ENCODE data around the gene UBR1. TPM values are rescaled to one million over a fixed set of nuclear protein-coding genes. Genes with fewer than 3 reads are reported as not detected.

Gene UBR1
- 10 to 100 TPM; 27.2 to 28.0 TPM for total RNA-seq

DNA sequence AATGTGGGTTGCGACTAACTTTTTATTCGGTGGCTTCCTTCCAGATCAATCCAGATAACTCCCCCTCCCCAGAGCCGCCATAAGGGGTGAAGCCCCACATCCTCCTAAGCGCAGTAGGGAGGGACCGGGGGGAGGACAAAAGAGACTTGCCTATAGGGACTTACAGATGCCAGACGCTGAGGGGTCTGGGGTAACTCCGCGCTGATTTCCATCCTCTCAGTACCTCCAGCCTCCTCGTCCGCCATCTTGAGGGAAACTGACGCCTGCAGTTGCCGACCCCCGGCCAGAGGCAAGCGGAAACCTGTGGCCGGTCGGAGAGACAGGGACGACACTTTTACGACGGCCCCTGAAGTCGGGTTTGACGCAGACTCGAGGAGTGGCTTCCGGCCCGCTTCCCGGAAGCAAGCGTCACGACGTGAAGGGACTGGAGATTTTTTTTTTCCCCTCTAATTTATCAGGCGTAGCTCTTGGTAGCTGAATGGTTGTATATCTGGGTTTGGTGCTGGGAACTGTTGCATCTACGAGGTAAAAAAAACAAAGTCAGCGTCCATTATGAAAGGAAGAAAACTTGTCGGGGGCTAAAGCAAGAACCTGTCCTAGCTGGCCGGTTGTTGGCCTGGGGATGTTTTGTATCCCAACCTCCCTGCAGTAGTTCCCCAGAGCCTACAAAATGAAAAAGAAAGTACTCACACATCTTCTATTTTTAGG, at the start of gene UBR1:
Gene UBR1 (minus strand): TSS at position 261 of the 708 bp plus-strand sequence. CDS start 16 bp downstream, at position 245.
- TF ChIP-seq POLR2A (IDR thresholded peaks at IDR 0.05) = peak; percentile 54
- TF ChIP-seq, protein P1, sequence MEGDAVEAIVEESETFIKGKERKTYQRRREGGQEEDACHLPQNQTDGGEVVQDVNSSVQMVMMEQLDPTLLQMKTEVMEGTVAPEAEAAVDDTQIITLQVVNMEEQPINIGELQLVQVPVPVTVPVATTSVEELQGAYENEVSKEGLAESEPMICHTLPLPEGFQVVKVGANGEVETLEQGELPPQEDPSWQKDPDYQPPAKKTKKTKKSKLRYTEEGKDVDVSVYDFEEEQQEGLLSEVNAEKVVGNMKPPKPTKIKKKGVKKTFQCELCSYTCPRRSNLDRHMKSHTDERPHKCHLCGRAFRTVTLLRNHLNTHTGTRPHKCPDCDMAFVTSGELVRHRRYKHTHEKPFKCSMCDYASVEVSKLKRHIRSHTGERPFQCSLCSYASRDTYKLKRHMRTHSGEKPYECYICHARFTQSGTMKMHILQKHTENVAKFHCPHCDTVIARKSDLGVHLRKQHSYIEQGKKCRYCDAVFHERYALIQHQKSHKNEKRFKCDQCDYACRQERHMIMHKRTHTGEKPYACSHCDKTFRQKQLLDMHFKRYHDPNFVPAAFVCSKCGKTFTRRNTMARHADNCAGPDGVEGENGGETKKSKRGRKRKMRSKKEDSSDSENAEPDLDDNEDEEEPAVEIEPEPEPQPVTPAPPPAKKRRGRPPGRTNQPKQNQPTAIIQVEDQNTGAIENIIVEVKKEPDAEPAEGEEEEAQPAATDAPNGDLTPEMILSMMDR (IDR thresholded peaks at IDR 0.05) = peak in 1 of 4 experiments; percentile 9
- peak; percentile 88 for TF ChIP-seq POLR2AphosphoS5 (IDR thresholded peaks at IDR 0.05)
- WGBS = under 1% methylated on average over 33 of the region's 33 CpGs
- intact Hi-C loops (cut with DNase I) = no loop called here
- peak; percentile 78 for DNase-seq (ENCODE audit: low spot score)
- Histone ChIP-seq H3K27ac (peak within 1 kb of the TSS; percentile 87 to 89), H3K4me1 (replicated peaks) (peaks cover 8% of the 10 kb centered on the region), H3K9me3 (no peaks in the 10 kb centered on the region), H3K27me3 (replicated peaks; ENCODE audit: insufficient read depth) (no peaks in the 10 kb centered on the region), H3K4me3 (peak within 1 kb of the TSS; percentile 70 to 80), H3K36me3 (no peaks in the 10 kb centered on the region)

- no peak for DNase-seq (ENCODE audit: low spot score)
- Histone ChIP-seq H3K27me3 (replicated peaks; ENCODE audit: insufficient read depth) (no peaks in the 10 kb centered on the region), H3K27ac (no peak overlapping the region), H3K36me3 (peaks cover 0 to 3% of the 10 kb centered on the region in 2 donors), H3K4me1 (replicated peaks) (no peaks in the 10 kb centered on the region), H3K9me3 (no peaks in the 10 kb centered on the region), H3K4me3 (no peak overlapping the region)
- TF ChIP-seq POLR2A (IDR thresholded peaks at IDR 0.05) = no peak
- no peak for TF ChIP-seq POLR2AphosphoS5 (IDR thresholded peaks at IDR 0.05)
- TF ChIP-seq, protein P1 (IDR thresholded peaks at IDR 0.05) = no peak
- intact Hi-C loops (cut with DNase I) = no loop called here
These were observed 47.4 kb upstream of the UBR1 start for GRCh38 chr15:43153269-43153668.

DNA sequence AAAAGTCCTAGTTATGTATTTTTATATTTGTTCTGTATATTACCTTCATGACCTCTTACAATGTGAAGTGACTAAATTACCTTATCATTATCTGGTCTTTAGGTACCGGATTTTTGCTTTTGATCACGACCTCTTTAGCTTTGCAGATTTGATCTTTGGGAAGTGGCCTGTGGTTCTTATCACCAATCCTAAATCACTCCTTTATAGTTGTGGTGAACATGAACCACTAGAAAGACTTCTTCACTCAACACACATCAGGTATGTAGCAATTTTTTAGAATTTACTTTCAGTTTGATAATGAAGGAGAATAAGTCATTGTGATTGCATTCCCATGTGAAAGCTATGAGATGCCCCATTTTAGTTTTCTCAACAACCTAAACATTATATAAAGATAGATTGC, 45.9 kb upstream of the UBR1 start:
- intact Hi-C loops (cut with DNase I) = no loop called here
- no peaks in the 10 kb centered on the region for H3K4me1 ChIP-seq (replicated peaks)
- no peak for DNase-seq (ENCODE audit: low spot score)
- no peak overlapping the region for H3K4me3 ChIP-seq
- 78% methylated on average over 2 of the region's 2 CpGs for WGBS
- no peak overlapping the region for H3K27ac ChIP-seq
- no peaks in the 10 kb centered on the region for H3K27me3 ChIP-seq (replicated peaks; ENCODE audit: insufficient read depth)
- no peaks in the 10 kb centered on the region for H3K9me3 ChIP-seq
- no peak for TF ChIP-seq POLR2A (IDR thresholded peaks at IDR 0.05)
- TF ChIP-seq, protein P1 (IDR thresholded peaks at IDR 0.05) = no peak
- TF ChIP-seq POLR2AphosphoS5 (IDR thresholded peaks at IDR 0.05) = no peak
- H3K36me3 ChIP-seq = peaks cover 0 to 3% of the 10 kb centered on the region in 2 donors

GRCh38 chr15:43150191-43150929, 44.5 kb upstream of the UBR1 start:
- DNase-seq (ENCODE audit: low spot score) = no peak
- no peaks in the 10 kb centered on the region for H3K4me1 ChIP-seq (replicated peaks)
- 92% methylated on average over 5 of the region's 5 CpGs for WGBS
- H3K27me3 ChIP-seq (replicated peaks; ENCODE audit: insufficient read depth) = no peaks in the 10 kb centered on the region
- intact Hi-C loops (cut with DNase I) = no loop called here
- H3K9me3 ChIP-seq = no peaks in the 10 kb centered on the region
- H3K27ac ChIP-seq = no peak overlapping the region
- TF ChIP-seq POLR2A (IDR thresholded peaks at IDR 0.05) (no peak), POLR2AphosphoS5 (IDR thresholded peaks at IDR 0.05) (no peak)
- TF ChIP-seq, protein P1 (IDR thresholded peaks at IDR 0.05) = no peak
- no peak overlapping the region for H3K4me3 ChIP-seq
- peaks cover 0 to 3% of the 10 kb centered on the region in 2 donors for H3K36me3 ChIP-seq

Data from prostate gland (tissue), 2 donors.